ENCODE data around the gene SHMT1. TPM values are rescaled to one million over a fixed set of nuclear protein-coding genes. Genes with fewer than 3 reads are reported as not detected.

Gene SHMT1
- total and polyA plus RNA-seq, 3 donors from 2014 or later, result 36.4 to 48.1 (median 45.9) TPM

DNA sequence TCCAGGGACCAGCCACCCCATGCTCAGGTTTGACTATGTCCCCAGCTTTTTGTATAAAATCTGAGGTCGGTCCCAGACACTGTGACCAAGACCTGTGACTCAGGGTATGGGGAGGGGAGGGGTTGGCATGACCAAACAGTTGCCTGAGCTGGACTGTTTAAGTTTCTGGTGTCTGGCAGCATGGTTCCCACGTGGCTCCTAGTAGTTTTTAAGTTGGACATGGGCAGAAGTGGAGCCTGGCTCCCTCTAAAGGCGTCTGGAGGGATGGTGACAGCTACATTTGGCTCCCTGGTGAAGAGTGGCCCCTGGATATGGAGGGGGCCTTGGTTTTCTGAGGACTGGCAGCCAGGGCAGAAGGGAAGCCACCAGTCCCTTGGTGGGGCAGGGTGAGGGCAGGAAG is 40.3 kb downstream of the SHMT1 start:
- Histone ChIP-seq H3K27ac (no peak overlapping the region), H3K4me1 (peaks cover 43% of the 10 kb centered on the region), H3K4me3 (no peak overlapping the region), H3K36me3 (ENCODE audit: low read depth, missing control alignments) (no peaks in the 10 kb centered on the region), H3K9me3 (no peaks in the 10 kb centered on the region), H3K27me3 (no peaks in the 10 kb centered on the region)
- 53 to 67% methylated on average over 3 of the region's 3 CpGs for WGBS, 2 donors
- DNase-seq, result no peak
- intact Hi-C loops (cut with DNase I; ENCODE audit: low total_unique reads), result loop anchor here (10.0 kb wide), 1 partner anchor 58 kb away; the partner anchor contains the start of gene MIEF2
- TF ChIP-seq, protein P1, sequence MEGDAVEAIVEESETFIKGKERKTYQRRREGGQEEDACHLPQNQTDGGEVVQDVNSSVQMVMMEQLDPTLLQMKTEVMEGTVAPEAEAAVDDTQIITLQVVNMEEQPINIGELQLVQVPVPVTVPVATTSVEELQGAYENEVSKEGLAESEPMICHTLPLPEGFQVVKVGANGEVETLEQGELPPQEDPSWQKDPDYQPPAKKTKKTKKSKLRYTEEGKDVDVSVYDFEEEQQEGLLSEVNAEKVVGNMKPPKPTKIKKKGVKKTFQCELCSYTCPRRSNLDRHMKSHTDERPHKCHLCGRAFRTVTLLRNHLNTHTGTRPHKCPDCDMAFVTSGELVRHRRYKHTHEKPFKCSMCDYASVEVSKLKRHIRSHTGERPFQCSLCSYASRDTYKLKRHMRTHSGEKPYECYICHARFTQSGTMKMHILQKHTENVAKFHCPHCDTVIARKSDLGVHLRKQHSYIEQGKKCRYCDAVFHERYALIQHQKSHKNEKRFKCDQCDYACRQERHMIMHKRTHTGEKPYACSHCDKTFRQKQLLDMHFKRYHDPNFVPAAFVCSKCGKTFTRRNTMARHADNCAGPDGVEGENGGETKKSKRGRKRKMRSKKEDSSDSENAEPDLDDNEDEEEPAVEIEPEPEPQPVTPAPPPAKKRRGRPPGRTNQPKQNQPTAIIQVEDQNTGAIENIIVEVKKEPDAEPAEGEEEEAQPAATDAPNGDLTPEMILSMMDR (IDR thresholded peaks at IDR 0.05), result no peak
- no peak for TF ChIP-seq POLR2A (IDR thresholded peaks at IDR 0.05)

DNA sequence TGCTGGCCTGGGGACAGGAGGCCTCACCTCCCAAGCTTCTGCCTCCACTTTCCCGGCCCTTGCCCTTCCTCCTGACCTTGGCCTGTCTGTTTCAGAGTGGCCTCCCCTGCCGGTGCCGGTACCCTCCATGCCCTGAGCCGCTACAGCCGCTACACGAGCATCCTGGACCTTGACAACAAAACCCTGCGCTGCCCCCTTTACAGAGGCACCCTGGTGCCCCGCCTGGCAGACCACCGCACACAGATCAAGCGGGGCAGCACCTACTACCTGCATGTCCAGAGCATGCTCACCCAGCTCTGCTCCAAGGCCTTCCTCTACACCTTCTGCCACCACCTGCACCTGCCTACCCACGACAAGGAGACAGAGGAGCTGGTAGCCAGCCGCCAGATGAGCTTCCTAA is 40.8 kb downstream of the SHMT1 start:
- 76 to 82% methylated on average over 10 to 12 of the region's 12 CpGs for WGBS, 2 donors
- H3K36me3 ChIP-seq (ENCODE audit: low read depth, missing control alignments), result no peaks in the 10 kb centered on the region
- H3K27ac ChIP-seq, result no peak overlapping the region
- H3K27me3 ChIP-seq, result no peaks in the 10 kb centered on the region
- TF ChIP-seq POLR2A (IDR thresholded peaks at IDR 0.05), result no peak
- TF ChIP-seq, protein P1 (IDR thresholded peaks at IDR 0.05), result no peak
- H3K4me3 ChIP-seq, result no peak overlapping the region
- no peak for DNase-seq
- intact Hi-C loops (cut with DNase I; ENCODE audit: low total_unique reads), result loop anchor here (10.0 kb wide), 1 partner anchor 58 kb away; the partner anchor contains the start of gene MIEF2
- H3K4me1 ChIP-seq, result peaks cover 43% of the 10 kb centered on the region
- no peaks in the 10 kb centered on the region for H3K9me3 ChIP-seq

DNA sequence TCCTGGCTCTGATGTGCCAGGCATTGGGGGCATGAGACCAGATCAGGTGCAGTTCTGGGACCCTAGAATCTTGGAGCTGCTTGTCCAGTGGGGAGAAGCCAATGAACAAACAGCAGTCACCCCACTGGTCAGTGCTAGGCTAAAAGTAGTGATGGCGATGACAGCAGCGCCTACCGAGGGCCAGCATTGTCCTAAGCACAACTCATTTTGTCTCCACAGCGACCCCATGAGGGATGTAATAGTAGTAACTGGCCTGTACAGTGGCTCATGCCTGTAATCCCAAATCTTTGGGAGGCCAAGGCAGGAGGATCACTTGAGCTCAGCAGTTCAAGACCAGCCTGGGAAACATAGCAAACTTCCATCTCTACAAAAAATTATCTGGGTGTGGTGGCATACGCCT is 42.0 kb downstream of the SHMT1 start:
- Histone ChIP-seq H3K9me3 (no peaks in the 10 kb centered on the region), H3K27ac (no peak overlapping the region), H3K4me3 (no peak overlapping the region), H3K4me1 (peaks cover 51% of the 10 kb centered on the region), H3K36me3 (ENCODE audit: low read depth, missing control alignments) (no peaks in the 10 kb centered on the region), H3K27me3 (no peaks in the 10 kb centered on the region)
- intact Hi-C loops (cut with DNase I; ENCODE audit: low total_unique reads), result loop anchor here (10.0 kb wide), 1 partner anchor 57 kb away; the partner anchor contains the start of gene MIEF2
- TF ChIP-seq, protein P1 (IDR thresholded peaks at IDR 0.05), result no peak
- TF ChIP-seq POLR2A (IDR thresholded peaks at IDR 0.05), result no peak
- DNase-seq, result no peak
- 66 to 94% methylated on average over 2 to 5 of the region's 5 CpGs for WGBS, 2 donors

DNA sequence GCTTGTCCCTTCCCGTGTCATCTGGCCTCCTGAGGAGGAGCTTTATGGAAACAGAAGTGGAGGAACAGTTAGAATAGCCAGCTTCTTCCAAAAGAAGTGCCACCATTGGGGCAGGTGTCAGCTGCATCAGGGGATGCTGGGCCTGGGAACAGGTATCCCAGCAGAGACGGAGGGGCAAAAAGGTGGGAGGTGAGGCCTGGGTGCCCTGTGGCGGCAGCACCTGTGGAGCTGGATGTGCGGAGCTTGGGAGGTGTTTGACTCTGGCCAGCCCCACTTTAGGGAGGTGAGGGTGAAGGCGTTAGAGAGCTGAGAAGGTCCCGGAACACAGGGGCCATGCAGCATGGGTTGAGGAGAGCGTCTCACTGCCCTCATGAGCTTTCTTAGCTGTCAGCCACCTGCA is 43.0 kb downstream of the SHMT1 start:
- no peak for DNase-seq
- WGBS, 2 donors, result 83 to 91% methylated on average over 7 of the region's 7 CpGs
- H3K36me3 ChIP-seq (ENCODE audit: low read depth, missing control alignments), result no peaks in the 10 kb centered on the region
- no peaks in the 10 kb centered on the region for H3K9me3 ChIP-seq
- intact Hi-C loops (cut with DNase I; ENCODE audit: low total_unique reads), result loop anchor here (10.0 kb wide), 1 partner anchor 56 kb away; the partner anchor contains the start of gene MIEF2
- no peak overlapping the region for H3K27ac ChIP-seq
- no peak overlapping the region for H3K4me3 ChIP-seq
- H3K27me3 ChIP-seq, result no peaks in the 10 kb centered on the region
- no peak for TF ChIP-seq POLR2A (IDR thresholded peaks at IDR 0.05)
- TF ChIP-seq, protein P1 (IDR thresholded peaks at IDR 0.05), result no peak
- H3K4me1 ChIP-seq, result peaks cover 57% of the 10 kb centered on the region
